ENCODE data around the gene RETN.

RETN gene

GRCh38 chr19:7654401-7654800 is 14.4 kb upstream of the RETN start:
- TF ChIP-seq CTCF (IDR thresholded peaks at IDR 0.05; ENCODE audit: low read depth, low read length) = no peak
- H3K4me3 ChIP-seq (ENCODE audit: low read depth, low read length) = no peak overlapping the region

GRCh38 chr19:7655581-7655980 is 13.3 kb upstream of the RETN start:
- no peak overlapping the region for H3K4me3 ChIP-seq (ENCODE audit: low read depth, low read length)
- TF ChIP-seq CTCF (IDR thresholded peaks at IDR 0.05; ENCODE audit: low read depth, low read length) = no peak

GRCh38 chr19:7657131-7657751 is 11.6 kb upstream of the RETN start:
- TF ChIP-seq CTCF (IDR thresholded peaks at IDR 0.05; ENCODE audit: low read depth, low read length) = no peak
- H3K4me3 ChIP-seq (ENCODE audit: low read depth, low read length) = no peak overlapping the region

- H3K4me3 ChIP-seq (ENCODE audit: low read depth, low read length) = no peak overlapping the region
- no peak for TF ChIP-seq CTCF (IDR thresholded peaks at IDR 0.05; ENCODE audit: low read depth, low read length)
These were observed 10.6 kb upstream of the RETN start for GRCh38 chr19:7658219-7658686.

- TF ChIP-seq CTCF (IDR thresholded peaks at IDR 0.05; ENCODE audit: low read depth, low read length) = no peak
- no peak overlapping the region for H3K4me3 ChIP-seq (ENCODE audit: low read depth, low read length)
These were observed 6.9 kb upstream of the RETN start for GRCh38 chr19:7661744-7662538.

GRCh38 chr19:7662657-7663056 is 6.2 kb upstream of the RETN start:
- TF ChIP-seq CTCF (IDR thresholded peaks at IDR 0.05; ENCODE audit: low read depth, low read length) = no peak
- no peak overlapping the region for H3K4me3 ChIP-seq (ENCODE audit: low read depth, low read length)

- TF ChIP-seq CTCF (IDR thresholded peaks at IDR 0.05; ENCODE audit: low read depth, low read length) = no peak
- H3K4me3 ChIP-seq (ENCODE audit: low read depth, low read length) = no peak overlapping the region
These were observed 5.1 kb upstream of the RETN start for GRCh38 chr19:7663706-7664105.

Data from WI38 (cell line).